Stimulated activated CD8-positive, alpha-beta memory T cell treated with anti-CD3 and anti-CD28 coated beads, Interleukin-15, amount 100 ng/mL, for 1 hour (primary cell): ENCODE measurements around the gene ST7.
"Not testable (repeated sequence)": the region's sequence is repeated elsewhere in the genome, so short reads cannot be mapped to it uniquely, and the experiment has no call there.

ENCODE experiments used
- DNase-seq: peaks from one replicate; pipeline ENCODE4 v3.0.0-alpha.2; 2020; ENCODE audit warnings: low read depth

ST7 gene

GRCh38 chr7:116953372-116953905 is at the start of gene ST7:
Gene ST7 (plus strand): TSS chr7:116953501. CDS start chr7:116953541, 40 bp downstream.
- DNase-seq, result peak; percentile 34

- no peak for DNase-seq
These were observed 46.9 kb upstream of the ST7 start for GRCh38 chr7:116906391-116906790.

- DNase-seq, result no peak
These were observed 42.9 kb upstream of the ST7 start for GRCh38 chr7:116910383-116910782.

- DNase-seq, result no peak
These were observed 41.5 kb upstream of the ST7 start for GRCh38 chr7:116911801-116912200.

GRCh38 chr7:116912269-116912909 is 40.9 kb upstream of the ST7 start:
- no peak for DNase-seq

GRCh38 chr7:116918704-116919103 is 34.6 kb upstream of the ST7 start:
- no peak for DNase-seq

- no peak for DNase-seq
These were observed 32.9 kb upstream of the ST7 start for GRCh38 chr7:116920359-116920758.

- no peak for DNase-seq
These were observed 30.8 kb upstream of the ST7 start for GRCh38 chr7:116922545-116922944.

GRCh38 chr7:116924741-116925140 is 28.6 kb upstream of the ST7 start:
- DNase-seq, result no peak

GRCh38 chr7:116929021-116929420 is 24.3 kb upstream of the ST7 start:
- no peak for DNase-seq

- DNase-seq, result peak; percentile 63
These were observed 23.1 kb upstream of the ST7 start for GRCh38 chr7:116929914-116930913.

- DNase-seq, result no peak
These were observed 20.7 kb upstream of the ST7 start for GRCh38 chr7:116932566-116932965.

GRCh38 chr7:116933465-116933864 is 19.8 kb upstream of the ST7 start:
- DNase-seq, result no peak

GRCh38 chr7:116934580-116934979 is 18.7 kb upstream of the ST7 start:
- DNase-seq, result no peak

GRCh38 chr7:116936844-116937243 is 16.5 kb upstream of the ST7 start:
- not testable (repeated sequence) for DNase-seq

GRCh38 chr7:116938678-116939077 is 14.6 kb upstream of the ST7 start:
- DNase-seq, result no peak

- DNase-seq, result no peak
These were observed 12.5 kb upstream of the ST7 start for GRCh38 chr7:116940689-116941370.

- DNase-seq, result no peak
These were observed 10.8 kb upstream of the ST7 start for GRCh38 chr7:116942504-116942903.

GRCh38 chr7:116948934-116949333 is 4.4 kb upstream of the ST7 start:
- DNase-seq, result no peak

GRCh38 chr7:116949941-116950801 is 3.1 kb upstream of the ST7 start:
- DNase-seq, result no peak

- no peak for DNase-seq
These were observed 2.4 kb upstream of the ST7 start for GRCh38 chr7:116950889-116951351.
